Measurements from ENCODE around the gene SMAGP. TPM values are rescaled to one million over a fixed set of nuclear protein-coding genes. Genes with fewer than 3 reads are reported as not detected.
"Not testable (repeated sequence)": the region's sequence is repeated elsewhere in the genome, so short reads cannot be mapped to it uniquely, and the experiment has no call there.

Gene SMAGP
- total RNA-seq, 2 donors from 2014 or later = 74.4 to 119 TPM

GRCh38 chr12:51269174-51270066 lies 795 bp downstream of the SMAGP start:
- Histone ChIP-seq H3K36me3 (no peaks in the 10 kb centered on the region), H3K9me3 (no peaks in the 10 kb centered on the region), H3K27me3 (no peaks in the 10 kb centered on the region), H3K4me3 (peak overlapping the region; percentile 46), H3K4me1 (peaks cover 4% of the 10 kb centered on the region), H3K9ac (ENCODE audit: low read depth in 2 of 2, low read length in 2 of 2) (peak overlapping the region; percentile 81 to 92), H3K27ac (peak overlapping the region; percentile 96)
- TF ChIP-seq CTCF (IDR thresholded peaks at IDR 0.05) = peak; percentile 36
- DNase-seq = peak; percentile 86
- intact Hi-C loops (cut with DNase I) = loop anchor here (5.0 kb wide), 1 partner anchor 73 kb away; no protein-coding TSS in a partner anchor

GRCh38 chr12:51265024-51265423 lies 5.2 kb downstream of the SMAGP start:
- TF ChIP-seq CTCF (IDR thresholded peaks at IDR 0.05) = no peak
- intact Hi-C loops (cut with DNase I) = loop anchor here (5.0 kb wide), 1 partner anchor 77 kb away; no protein-coding TSS in a partner anchor

GRCh38 chr12:51264297-51264696 lies 5.9 kb downstream of the SMAGP start:
- no peaks in the 10 kb centered on the region for H3K27me3 ChIP-seq
- H3K27ac ChIP-seq = no peak overlapping the region
- no peaks in the 10 kb centered on the region for H3K4me1 ChIP-seq
- intact Hi-C loops (cut with DNase I) = no loop called here
- no peaks in the 10 kb centered on the region for H3K9me3 ChIP-seq
- H3K9ac ChIP-seq (ENCODE audit: low read depth in 2 of 2, low read length in 2 of 2) = no peak overlapping the region
- H3K36me3 ChIP-seq = no peaks in the 10 kb centered on the region
- TF ChIP-seq CTCF (IDR thresholded peaks at IDR 0.05) = no peak
- no peak for DNase-seq
- no peak overlapping the region for H3K4me3 ChIP-seq

More at GRCh38 chr12:51265024-51265423, 5.2 kb downstream of the SMAGP start:
- H3K9me3 ChIP-seq = no peaks in the 10 kb centered on the region
- H3K9ac ChIP-seq (ENCODE audit: low read depth in 2 of 2, low read length in 2 of 2) = no peak overlapping the region
- no peaks in the 10 kb centered on the region for H3K4me1 ChIP-seq
- H3K4me3 ChIP-seq = no peak overlapping the region
- H3K36me3 ChIP-seq = no peaks in the 10 kb centered on the region
- H3K27ac ChIP-seq = no peak overlapping the region
- H3K27me3 ChIP-seq = no peaks in the 10 kb centered on the region
- DNase-seq = no peak

DNA sequence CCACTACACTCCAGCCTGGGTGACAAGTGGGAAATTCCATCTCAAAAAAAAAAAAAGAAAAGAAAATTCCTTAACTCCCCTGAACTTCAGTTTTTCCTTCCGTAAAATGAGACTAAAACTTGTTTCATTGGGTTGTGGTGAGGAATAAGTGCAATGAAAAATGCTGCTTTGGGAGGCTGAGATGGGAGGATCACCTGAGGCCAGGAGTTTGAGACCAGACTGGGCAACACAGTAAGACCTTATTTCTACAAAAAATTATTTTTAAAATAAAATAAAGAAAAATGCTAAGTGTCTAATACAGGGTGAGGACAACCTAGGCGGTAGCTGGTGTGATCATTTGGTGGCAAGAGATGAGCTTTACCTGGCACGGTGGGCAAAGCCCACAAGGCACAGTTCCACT lies 6.9 kb downstream of the SMAGP start:
- Histone ChIP-seq H3K36me3 (no peaks in the 10 kb centered on the region), H3K27ac (no peak overlapping the region), H3K9ac (ENCODE audit: low read depth in 2 of 2, low read length in 2 of 2) (no peak overlapping the region), H3K4me3 (no peak overlapping the region), H3K9me3 (no peaks in the 10 kb centered on the region), H3K4me1 (no peaks in the 10 kb centered on the region), H3K27me3 (no peaks in the 10 kb centered on the region)
- DNase-seq = no peak
- intact Hi-C loops (cut with DNase I) = no loop called here
- TF ChIP-seq CTCF (IDR thresholded peaks at IDR 0.05) = no peak

- intact Hi-C loops (cut with DNase I) = no loop called here
- peak; percentile 33 for TF ChIP-seq CTCF (IDR thresholded peaks at IDR 0.05)
- H3K27ac ChIP-seq = no peak overlapping the region
- peak; percentile 74 for DNase-seq
- H3K36me3 ChIP-seq = no peaks in the 10 kb centered on the region
- no peaks in the 10 kb centered on the region for H3K27me3 ChIP-seq
- H3K9me3 ChIP-seq = no peaks in the 10 kb centered on the region
- no peaks in the 10 kb centered on the region for H3K4me1 ChIP-seq
- H3K9ac ChIP-seq (ENCODE audit: low read depth in 2 of 2, low read length in 2 of 2) = no peak overlapping the region
- no peak overlapping the region for H3K4me3 ChIP-seq
Observed at GRCh38 chr12:51262758-51263177, 7.4 kb downstream of the SMAGP start.

DNA sequence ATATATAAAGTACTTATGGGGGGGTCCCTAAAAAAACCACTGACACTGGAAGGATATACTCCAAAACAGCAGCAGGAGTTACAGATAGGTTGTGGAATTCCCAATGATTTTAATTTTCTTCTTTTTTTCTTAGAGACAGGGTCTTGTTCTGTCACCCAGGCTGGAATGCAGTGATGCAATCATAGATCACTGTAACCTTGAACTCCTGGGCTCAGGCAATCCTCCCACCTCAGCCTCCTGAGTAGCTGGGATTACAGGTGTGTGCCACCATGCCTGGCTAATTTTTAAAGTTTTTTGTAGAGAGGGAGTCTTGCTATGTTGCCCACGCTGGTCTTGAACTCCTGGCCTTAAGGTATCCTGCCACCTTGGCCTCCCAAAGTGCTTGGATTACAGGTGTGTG lies 10.6 kb downstream of the SMAGP start:
- H3K9me3 ChIP-seq; H3K27me3 ChIP-seq; H3K36me3 ChIP-seq; H3K9ac ChIP-seq (ENCODE audit: low read depth in 2 of 2, low read length in 2 of 2); DNase-seq; H3K4me1 ChIP-seq; H3K27ac ChIP-seq; intact Hi-C loops (cut with DNase I); H3K4me3 ChIP-seq: not testable (repeated sequence)

All from colonic mucosa (tissue), 4 donors.